Measurements from ENCODE around the gene VASP.

The VASP gene

DNA sequence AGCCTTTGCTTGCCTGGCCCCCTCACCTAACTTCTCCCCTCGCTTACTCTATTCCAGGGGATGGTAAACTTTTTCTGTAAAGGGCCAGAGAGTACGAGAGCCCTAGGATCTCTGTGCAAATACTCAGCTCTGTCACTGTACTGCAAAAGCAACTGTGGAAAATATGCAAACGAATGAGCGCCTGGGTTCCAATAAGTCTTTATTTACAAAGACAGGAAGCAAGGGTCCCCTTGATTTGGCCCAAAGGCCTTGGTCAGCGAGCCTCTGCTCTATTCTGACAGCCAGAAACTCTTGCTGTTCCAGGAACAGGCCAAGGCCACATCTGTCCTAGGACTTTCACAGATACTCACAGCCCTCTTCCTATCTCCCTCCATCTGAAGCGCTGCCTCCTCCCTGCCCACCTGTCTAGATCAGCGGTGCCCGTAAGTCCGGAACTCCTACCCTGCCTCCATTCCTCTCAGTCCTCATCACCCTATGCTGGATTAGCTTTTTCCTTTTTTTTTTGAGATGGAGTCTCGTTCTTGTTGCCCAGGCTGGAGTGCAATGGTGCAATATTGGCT lies 40.0 kb downstream of the VASP start:
- TF ChIP-seq, protein P1, sequence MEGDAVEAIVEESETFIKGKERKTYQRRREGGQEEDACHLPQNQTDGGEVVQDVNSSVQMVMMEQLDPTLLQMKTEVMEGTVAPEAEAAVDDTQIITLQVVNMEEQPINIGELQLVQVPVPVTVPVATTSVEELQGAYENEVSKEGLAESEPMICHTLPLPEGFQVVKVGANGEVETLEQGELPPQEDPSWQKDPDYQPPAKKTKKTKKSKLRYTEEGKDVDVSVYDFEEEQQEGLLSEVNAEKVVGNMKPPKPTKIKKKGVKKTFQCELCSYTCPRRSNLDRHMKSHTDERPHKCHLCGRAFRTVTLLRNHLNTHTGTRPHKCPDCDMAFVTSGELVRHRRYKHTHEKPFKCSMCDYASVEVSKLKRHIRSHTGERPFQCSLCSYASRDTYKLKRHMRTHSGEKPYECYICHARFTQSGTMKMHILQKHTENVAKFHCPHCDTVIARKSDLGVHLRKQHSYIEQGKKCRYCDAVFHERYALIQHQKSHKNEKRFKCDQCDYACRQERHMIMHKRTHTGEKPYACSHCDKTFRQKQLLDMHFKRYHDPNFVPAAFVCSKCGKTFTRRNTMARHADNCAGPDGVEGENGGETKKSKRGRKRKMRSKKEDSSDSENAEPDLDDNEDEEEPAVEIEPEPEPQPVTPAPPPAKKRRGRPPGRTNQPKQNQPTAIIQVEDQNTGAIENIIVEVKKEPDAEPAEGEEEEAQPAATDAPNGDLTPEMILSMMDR (IDR thresholded peaks at IDR 0.05) = no peak

DNA sequence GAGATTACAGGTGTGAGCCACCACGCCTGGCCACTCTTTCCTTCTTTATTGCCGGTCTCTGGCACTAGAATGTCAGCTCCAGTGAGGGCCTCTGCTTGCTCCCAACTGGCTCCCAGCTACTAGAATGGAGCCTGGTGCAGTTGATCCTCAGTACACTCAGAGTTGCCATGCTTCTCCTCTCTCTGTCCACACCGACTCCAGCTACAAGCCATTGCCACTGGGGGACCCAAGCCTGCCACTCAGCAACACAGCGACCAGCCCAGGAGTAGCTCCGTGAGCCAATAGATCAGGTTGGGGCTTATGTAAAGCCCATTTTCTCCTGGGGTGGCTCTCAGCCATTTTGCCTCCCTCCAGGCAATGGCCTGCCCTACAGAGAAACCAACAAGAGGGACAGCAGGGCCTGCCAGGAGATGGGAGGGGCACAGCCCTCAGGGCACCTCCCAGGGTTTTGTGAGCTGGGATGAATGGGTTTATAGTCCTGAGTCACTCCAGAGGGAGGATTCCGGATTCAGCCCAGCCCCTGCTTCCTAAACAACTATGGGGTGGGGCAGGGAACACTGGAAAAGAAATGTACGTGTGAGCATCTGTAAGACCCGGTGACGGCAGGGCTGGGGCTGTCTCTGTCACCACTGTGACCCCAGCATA lies 40.8 kb downstream of the VASP start:
- TF ChIP-seq, protein P1 (IDR thresholded peaks at IDR 0.05) = no peak

DNA sequence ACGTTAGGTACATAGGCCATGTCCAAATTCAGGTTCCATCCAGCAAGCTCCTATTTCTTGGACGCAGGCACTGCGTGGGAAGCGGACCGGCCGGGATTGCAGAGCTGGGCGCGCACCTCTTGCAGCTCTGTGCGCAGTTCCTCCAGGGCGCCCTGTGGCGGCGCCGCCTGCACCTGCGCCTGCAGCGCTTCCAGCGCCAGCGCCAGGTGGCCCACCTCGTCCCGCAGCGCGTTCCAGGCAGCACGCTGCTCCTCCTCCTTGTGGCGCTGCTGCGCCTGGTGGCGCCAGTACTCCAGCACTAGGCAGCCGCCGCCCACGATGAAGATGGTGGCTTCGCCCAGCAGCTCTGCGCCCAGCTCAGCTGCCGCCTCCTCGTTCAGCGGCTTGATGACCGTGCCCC lies 46.2 kb downstream of the VASP start:
- TF ChIP-seq, protein P1 (IDR thresholded peaks at IDR 0.05) = no peak

DNA sequence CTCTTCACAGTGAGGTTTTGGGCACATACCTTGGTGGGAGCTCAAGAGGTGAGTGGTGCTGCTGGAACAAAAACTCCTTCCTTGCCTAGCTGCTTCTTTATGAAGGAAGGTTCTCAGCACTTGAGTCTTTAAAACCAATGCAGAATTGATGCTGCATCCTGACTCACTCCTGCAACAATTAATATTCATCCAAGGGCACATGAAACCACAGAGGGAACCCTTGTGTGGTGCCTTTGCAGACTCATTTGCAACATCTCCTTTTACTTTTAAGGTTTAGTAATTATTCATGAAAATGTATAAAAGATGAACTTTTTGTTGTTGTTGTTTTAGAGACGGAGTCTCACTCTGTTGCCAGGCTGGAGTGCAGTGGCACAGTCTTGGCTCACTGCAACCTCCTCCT lies 47.2 kb downstream of the VASP start:
- TF ChIP-seq, protein P1 (IDR thresholded peaks at IDR 0.05) = no peak

DNA sequence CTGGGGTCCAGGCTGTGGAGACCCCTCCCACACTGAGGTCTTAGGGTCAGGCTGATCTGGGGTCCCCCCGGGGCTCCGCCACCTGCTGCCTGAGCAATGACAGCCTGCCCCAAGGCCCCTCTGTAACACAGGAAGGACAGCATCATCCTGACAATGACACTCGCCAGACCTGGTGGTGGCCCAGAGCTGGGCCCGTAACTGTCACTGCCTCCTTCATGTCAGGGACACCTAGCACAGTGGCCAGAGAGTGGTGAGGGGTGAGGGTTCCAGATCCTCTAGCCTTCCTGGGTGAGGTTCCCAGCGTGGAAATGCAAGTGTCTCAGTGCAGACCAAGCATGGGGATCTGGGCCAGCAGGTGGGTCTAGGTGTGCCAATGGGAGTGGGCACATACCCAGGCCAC lies 49.6 kb downstream of the VASP start:
- TF ChIP-seq, protein P1 (IDR thresholded peaks at IDR 0.05) = no peak

DNA sequence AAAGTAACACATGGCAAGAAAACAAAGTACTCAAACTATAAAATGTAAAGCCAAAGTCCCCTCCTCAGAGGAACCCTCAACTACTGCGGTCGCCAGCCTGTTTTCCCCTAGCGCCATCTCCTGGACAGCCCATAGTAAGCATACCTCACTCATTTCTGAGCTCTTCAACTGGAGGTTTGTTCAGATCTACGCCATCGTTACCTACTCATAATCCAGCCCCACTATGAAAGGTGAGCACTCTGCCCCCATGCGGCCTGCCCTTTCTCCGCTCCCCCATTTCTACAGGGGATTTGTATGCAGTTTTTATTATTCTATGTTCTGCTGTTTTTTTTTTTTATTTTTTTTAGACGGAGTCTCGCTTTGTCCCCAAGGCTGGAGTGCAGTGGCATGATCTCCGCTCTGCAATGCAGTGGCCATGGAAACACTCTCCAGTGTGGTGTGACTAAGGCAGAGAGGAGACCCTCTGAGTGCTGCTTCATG lies 51.2 kb downstream of the VASP start:
- TF ChIP-seq, protein P1 (IDR thresholded peaks at IDR 0.05) = peak; percentile 33; the same call in 1 of the 2 replicates

DNA sequence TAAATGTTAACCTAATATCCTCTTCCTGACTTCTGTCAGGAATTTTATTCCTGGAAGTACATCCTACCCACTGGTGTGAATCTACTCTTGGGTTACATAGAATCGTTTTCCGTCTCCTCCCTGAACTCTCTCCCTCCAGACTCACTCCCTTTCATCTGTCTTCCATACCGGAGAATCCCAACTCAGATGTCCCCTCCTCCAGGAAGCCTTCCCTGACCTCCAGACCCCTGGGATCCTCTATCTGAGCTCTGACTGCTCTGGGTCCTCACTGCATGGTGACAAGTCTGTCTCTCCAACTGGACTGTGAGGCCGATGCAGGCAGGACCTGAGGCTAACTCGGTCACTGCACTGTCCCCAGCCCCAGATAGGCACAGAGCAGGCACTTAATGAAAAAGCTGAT lies 52.8 kb downstream of the VASP start:
- TF ChIP-seq, protein P1 (IDR thresholded peaks at IDR 0.05) = no peak
